ENCODE results near the gene BLID.

BLID gene

GRCh38 chr11:122140500-122140899 is 24.5 kb upstream of the BLID start:
- no peak for FAIRE-seq

GRCh38 chr11:122139595-122139866 is 23.5 kb upstream of the BLID start:
- DNase-seq (ENCODE audit: low spot score) (no peak), FAIRE-seq (no peak)

More at GRCh38 chr11:122140500-122140899, 24.5 kb upstream of the BLID start:
- DNase-seq (ENCODE audit: low spot score) = no peak

- FAIRE-seq = no peak
- DNase-seq (ENCODE audit: low spot score) = no peak
Measured at GRCh38 chr11:122138744-122139594, 23.0 kb upstream of the BLID start.

- FAIRE-seq (no peak), DNase-seq (ENCODE audit: low spot score) (peak; percentile 7)
Measured at GRCh38 chr11:122137078-122137793, 21.2 kb upstream of the BLID start.

- FAIRE-seq (no peak), DNase-seq (ENCODE audit: low spot score) (no peak)
Measured at GRCh38 chr11:122131126-122131525, 15.1 kb upstream of the BLID start.

- DNase-seq (ENCODE audit: low spot score) = no peak
- FAIRE-seq = no peak
Measured at GRCh38 chr11:122128146-122128545, 12.1 kb upstream of the BLID start.

- FAIRE-seq = no peak
- no peak for DNase-seq (ENCODE audit: low spot score)
Measured at GRCh38 chr11:122127020-122127419, 11.0 kb upstream of the BLID start.

GRCh38 chr11:122126024-122126688 is 10.1 kb upstream of the BLID start:
- FAIRE-seq = no peak
- no peak for DNase-seq (ENCODE audit: low spot score)

- DNase-seq (ENCODE audit: low spot score) (no peak), FAIRE-seq (no peak)
Measured at GRCh38 chr11:122123263-122123929, 7.4 kb upstream of the BLID start.

GRCh38 chr11:122122179-122122578 is 6.2 kb upstream of the BLID start:
- FAIRE-seq = no peak
- no peak for DNase-seq (ENCODE audit: low spot score)

GRCh38 chr11:122120096-122120495 is 4.1 kb upstream of the BLID start:
- FAIRE-seq (no peak), DNase-seq (ENCODE audit: low spot score) (no peak)

- DNase-seq (ENCODE audit: low spot score) (no peak), FAIRE-seq (no peak)
Measured at GRCh38 chr11:122116591-122116990, 576 bp upstream of the BLID start.

GRCh38 chr11:122114976-122115375 is 1.0 kb downstream of the BLID start:
- DNase-seq (ENCODE audit: low spot score) (no peak), FAIRE-seq (no peak)

- no peak for DNase-seq (ENCODE audit: low spot score)
- no peak for FAIRE-seq
Measured at GRCh38 chr11:122113836-122114825, 1.9 kb downstream of the BLID start.

- DNase-seq (ENCODE audit: low spot score) (no peak), FAIRE-seq (no peak)
Measured at GRCh38 chr11:122112470-122113365, 3.3 kb downstream of the BLID start.

- no peak for FAIRE-seq
Measured at GRCh38 chr11:122109932-122110331, 6.1 kb downstream of the BLID start.

GRCh38 chr11:122108828-122109227 is 7.2 kb downstream of the BLID start:
- DNase-seq (ENCODE audit: low spot score) (no peak), FAIRE-seq (no peak)

More at GRCh38 chr11:122109932-122110331, 6.1 kb downstream of the BLID start:
- no peak for DNase-seq (ENCODE audit: low spot score)

- DNase-seq (ENCODE audit: low spot score) (peak; percentile 21), FAIRE-seq (no peak)
Measured at GRCh38 chr11:122108192-122108799, 7.7 kb downstream of the BLID start.

GRCh38 chr11:122107566-122107965 is 8.4 kb downstream of the BLID start:
- DNase-seq (ENCODE audit: low spot score) (no peak), FAIRE-seq (no peak)

Measured in urothelium cell line (cell line).